Cardiac fibroblast (primary cell): ENCODE results near the gene SYNDIG1.

Source experiments
- DNase-seq, 2 donors: peaks; one replicate each; pipeline versions ENCODE4 v3.0.0 to v3.0.0-alpha.2; 2010; ENCODE audit warnings: low read depth in 2 of 2
- H3K4me3 ChIP-seq, 2 donors: replicated peaks in 1 of 2; 1 replicate in 1 of 2; 2 replicates in 1 of 2; pipeline ENCODE4 v1.5.1; 2011; ENCODE audit warnings: low read depth in 2 of 2, low read length in 2 of 2, mild to moderate bottlenecking in 2 of 2, moderate library complexity in 1 of 2
- CTCF ChIP-seq: IDR thresholded peaks from one replicate; pipeline ENCODE4 v1.5.1; 2011; ENCODE audit warnings: low read depth, mild to moderate bottlenecking, low read length, inconsistent platforms

SYNDIG1 gene

GRCh38 chr20:24568842-24569241 is 99.4 kb downstream of the SYNDIG1 start:
- no peak for DNase-seq
- H3K4me3 ChIP-seq, result no peak overlapping the region
- no peak for TF ChIP-seq CTCF

- no peak overlapping the region for H3K4me3 ChIP-seq
- no peak for DNase-seq
- no peak for TF ChIP-seq CTCF
These were observed 101.7 kb downstream of the SYNDIG1 start for GRCh38 chr20:24571159-24571558.

- no peak for TF ChIP-seq CTCF
These were observed 102.7 kb downstream of the SYNDIG1 start for GRCh38 chr20:24572140-24572539.

GRCh38 chr20:24572862-24573261 is 103.4 kb downstream of the SYNDIG1 start:
- no peak for TF ChIP-seq CTCF
- no peak overlapping the region for H3K4me3 ChIP-seq
- DNase-seq, result no peak

More at GRCh38 chr20:24572140-24572539, 102.7 kb downstream of the SYNDIG1 start:
- no peak overlapping the region for H3K4me3 ChIP-seq
- no peak for DNase-seq

GRCh38 chr20:24573557-24573956 is 104.1 kb downstream of the SYNDIG1 start:
- DNase-seq, result no peak
- no peak for TF ChIP-seq CTCF
- no peak overlapping the region for H3K4me3 ChIP-seq

GRCh38 chr20:24574307-24574706 is 104.9 kb downstream of the SYNDIG1 start:
- no peak for DNase-seq
- TF ChIP-seq CTCF, result no peak
- H3K4me3 ChIP-seq, result no peak overlapping the region

- H3K4me3 ChIP-seq, result no peak overlapping the region
- TF ChIP-seq CTCF, result no peak
- no peak for DNase-seq
These were observed 105.4 kb downstream of the SYNDIG1 start for GRCh38 chr20:24574797-24575196.
